K562 (cell line): ENCODE data around the gene CERS6. TPM values are rescaled to one million over a fixed set of nuclear protein-coding genes. Genes with fewer than 3 reads are reported as not detected.

Source experiments
- BDP1 ChIP-seq: IDR thresholded peaks from 3 replicates; pipeline ENCODE4 v1.6.1; 2011; ENCODE audit not compliant: insufficient read length, insufficient read depth
- CBX3 ChIP-seq, 2 experiments: IDR thresholded peaks; 1 replicate in 1 of 2; 2 replicates in 1 of 2; pipeline ENCODE4 v1.6.1; 2012; ENCODE audit warnings: inconsistent platforms in 2 of 2, low read length in 2 of 2, borderline replicate concordance in 1 of 2, control low read depth in 1 of 2
- HDAC6 ChIP-seq: IDR thresholded peaks from 2 replicates; pipeline ENCODE4 v1.6.1; 2012; ENCODE audit warnings: low read depth, mild to moderate bottlenecking, control low read depth, inconsistent platforms, low read length, moderate library complexity
- NFATC3 ChIP-seq: fragments of 450-650 bp; IDR thresholded peaks from 2 replicates; pipeline ENCODE4 v1.6.1; 2017; ENCODE audit warnings: mild to moderate bottlenecking
- NFIX ChIP-seq: fragments of 250-450 bp; sonication (Bioruptor Pico); IDR thresholded peaks from 2 replicates; pipeline ENCODE4 v1.4.0; 2020; ENCODE audit warnings: low read depth, mild to moderate bottlenecking, moderate library complexity
- NR2C1 ChIP-seq, 2 experiments: fragments of 450-650 bp; IDR thresholded peaks; 2 replicates each; pipeline ENCODE4 v1.6.1; 2017; ENCODE audit warnings: mild to moderate bottlenecking in 2 of 2, antibody characterized with exemption in 1 of 2, inconsistent platforms in 1 of 2, missing compliant biosample characterization in 1 of 2, missing genetic modification characterization in 1 of 2
- NUFIP1 ChIP-seq: fragments of 450-650 bp; IDR thresholded peaks from 2 replicates; pipeline ENCODE4 v1.6.1; 2018; ENCODE audit not compliant: partially characterized antibody
- RBM17 ChIP-seq: fragments of 200-400 bp; formaldehyde crosslinking; IDR thresholded peaks from 2 replicates; pipeline ENCODE4 v1.6.1; 2017; ENCODE audit warnings: low read depth, mild to moderate bottlenecking, low read length, borderline replicate concordance
- TAF9B ChIP-seq: fragments of 450-650 bp; IDR thresholded peaks from 2 replicates; pipeline ENCODE4 v1.6.1; 2018; ENCODE audit warnings: mild to moderate bottlenecking; ENCODE audit not compliant: partially characterized antibody
- ZNF217 ChIP-seq: sonication (generic); formaldehyde crosslinking; IDR thresholded peaks from 2 replicates; pipeline ENCODE4 v1.8.0; 2022; ENCODE audit warnings: mild to moderate bottlenecking, missing genetic modification reagents
- ZNF311 ChIP-seq: fragments of 250-450 bp; sonication (Bioruptor Pico); IDR thresholded peaks from 2 replicates; pipeline ENCODE4 v1.4.0; 2020; ENCODE audit warnings: mild to moderate bottlenecking, moderate library complexity
- polyA plus RNA-seq, 8 experiments: library from polyadenylated mRNA; depleted of rRNA in 4 of 8; stranded (reverse) in 5 of 8; unstranded in 3 of 8; fragments of >200 nt; fragmentation: Nextera tagmentation in 2 of 8; fragmentation: Illumina TruSeq in 1 of 8; extraction: Ambion mirVana in 2 of 8; extraction: Trizol in 1 of 8; gene quantifications; 2 replicates each; pipeline versions ENCODE4 v1.2.1 to v1.2.3, GENCODE V29; 2011 to 2014; ENCODE audit warnings: inconsistent platforms in 1 of 8, missing spikeins in 1 of 8
- total RNA-seq, 7 experiments: library from RNA; depleted of rRNA in 6 of 7; stranded (reverse); fragments of >200 nt in 6 of 7; fragmentation: Illumina TruSeq in 2 of 7; extraction: Trizol in 2 of 7; gene quantifications; 2 replicates each; pipeline versions ENCODE4 v1.2.1 to v1.2.3, GENCODE V29; 2011 to 2021; ENCODE audit warnings: low replicate concordance in 1 of 7
- TF ChIP-seq, protein P1 (sequence below): fragments of 250-450 bp; sonication (Bioruptor Pico); IDR thresholded peaks from 2 replicates; pipeline ENCODE4 v1.9.0; 2021; ENCODE audit warnings: mild to moderate bottlenecking, inconsistent platforms
- TF ChIP-seq, protein P2 (sequence below): fragments of 250-450 bp; sonication (Bioruptor Pico); IDR thresholded peaks from 2 replicates; pipeline ENCODE4 v1.5.1; 2021; ENCODE audit warnings: mild to moderate bottlenecking

CERS6 gene
- total and polyA plus RNA-seq, 9 of the 15 experiments (the other 6 are each of a cell fraction or from before 2014, with no cell fraction given) = 1.6 to 13.6 (median 11.4) TPM

DNA sequence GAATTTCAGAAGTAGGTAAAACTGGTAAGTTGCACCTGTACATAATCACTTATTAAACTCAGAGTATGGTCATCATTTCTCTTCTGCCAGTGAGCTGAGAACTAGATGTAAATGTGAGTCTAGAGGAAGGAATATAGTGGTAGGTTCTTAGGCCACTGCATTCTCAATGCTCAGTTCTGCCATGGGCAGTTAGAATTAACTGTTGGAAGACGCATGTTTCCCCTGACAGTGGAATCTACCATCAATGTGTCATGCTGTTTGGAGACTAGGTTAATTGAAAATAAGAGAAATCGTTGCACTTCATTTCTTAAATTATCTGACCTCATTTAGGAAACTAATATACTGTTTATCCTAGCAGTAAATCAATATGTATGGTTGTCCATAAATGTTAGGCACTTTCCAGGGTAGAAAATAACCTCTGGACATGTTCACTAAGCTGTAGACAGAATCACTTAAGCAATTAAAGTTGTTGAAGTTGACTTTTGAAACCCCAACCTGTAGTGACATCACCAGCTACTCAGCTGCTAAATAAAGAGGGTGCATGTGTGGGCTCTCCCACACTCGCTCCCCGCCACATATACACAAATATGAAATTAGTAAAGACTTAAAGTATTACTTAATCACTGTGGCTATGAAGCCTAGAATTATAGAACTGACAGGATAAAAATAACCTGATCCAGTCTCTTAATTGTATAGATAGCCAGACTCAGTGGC is 254.8 kb downstream of the CERS6 start (continued):
- TF ChIP-seq, protein P1, sequence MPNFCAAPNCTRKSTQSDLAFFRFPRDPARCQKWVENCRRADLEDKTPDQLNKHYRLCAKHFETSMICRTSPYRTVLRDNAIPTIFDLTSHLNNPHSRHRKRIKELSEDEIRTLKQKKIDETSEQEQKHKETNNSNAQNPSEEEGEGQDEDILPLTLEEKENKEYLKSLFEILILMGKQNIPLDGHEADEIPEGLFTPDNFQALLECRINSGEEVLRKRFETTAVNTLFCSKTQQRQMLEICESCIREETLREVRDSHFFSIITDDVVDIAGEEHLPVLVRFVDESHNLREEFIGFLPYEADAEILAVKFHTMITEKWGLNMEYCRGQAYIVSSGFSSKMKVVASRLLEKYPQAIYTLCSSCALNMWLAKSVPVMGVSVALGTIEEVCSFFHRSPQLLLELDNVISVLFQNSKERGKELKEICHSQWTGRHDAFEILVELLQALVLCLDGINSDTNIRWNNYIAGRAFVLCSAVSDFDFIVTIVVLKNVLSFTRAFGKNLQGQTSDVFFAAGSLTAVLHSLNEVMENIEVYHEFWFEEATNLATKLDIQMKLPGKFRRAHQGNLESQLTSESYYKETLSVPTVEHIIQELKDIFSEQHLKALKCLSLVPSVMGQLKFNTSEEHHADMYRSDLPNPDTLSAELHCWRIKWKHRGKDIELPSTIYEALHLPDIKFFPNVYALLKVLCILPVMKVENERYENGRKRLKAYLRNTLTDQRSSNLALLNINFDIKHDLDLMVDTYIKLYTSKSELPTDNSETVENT = no peak
- TF ChIP-seq NUFIP1 (no peak), NFIX (CRISPR knock-in tag) (no peak), NR2C1 (IDR thresholded peaks at IDR 0.05) (no peak), NR2C1 (tag; IDR thresholded peaks at IDR 0.05) (no peak), CBX3 (IDR thresholded peaks at IDR 0.05; ENCODE audit: borderline replicate concordance in 1 of 2, low read length in 2 of 2) (no peak), BDP1 (no peak), HDAC6 (no peak), ZNF311 (no peak), RBM17 (no peak), NFATC3 (no peak), ZNF217 (CRISPR knock-in tag) (no peak), TAF9B (no peak)
- TF ChIP-seq, protein P2, sequence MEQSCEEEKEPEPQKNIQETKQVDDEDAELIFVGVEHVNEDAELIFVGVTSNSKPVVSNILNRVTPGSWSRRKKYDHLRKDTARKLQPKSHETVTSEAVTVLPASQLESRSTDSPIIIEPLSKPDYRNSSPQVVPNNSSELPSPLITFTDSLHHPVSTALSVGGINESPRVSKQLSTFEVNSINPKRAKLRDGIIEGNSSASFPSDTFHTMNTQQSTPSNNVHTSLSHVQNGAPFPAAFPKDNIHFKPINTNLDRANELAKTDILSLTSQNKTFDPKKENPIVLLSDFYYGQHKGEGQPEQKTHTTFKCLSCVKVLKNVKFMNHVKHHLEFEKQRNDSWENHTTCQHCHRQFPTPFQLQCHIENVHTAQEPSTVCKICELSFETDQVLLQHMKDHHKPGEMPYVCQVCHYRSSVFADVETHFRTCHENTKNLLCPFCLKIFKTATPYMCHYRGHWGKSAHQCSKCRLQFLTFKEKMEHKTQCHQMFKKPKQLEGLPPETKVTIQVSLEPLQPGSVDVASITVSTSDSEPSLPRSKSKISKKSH = no peak
